Heart right ventricle (tissue), 16 donors: ENCODE measurements around the gene TOX2. TPM values are rescaled to one million over a fixed set of nuclear protein-coding genes. Genes with fewer than 3 reads are reported as not detected.

Experiments
- ATAC-seq, 8 donors: fragments of 200-7000 bp; cut with Tn5 transposase; one replicate each; pipeline ENCODE4 v1.9.1; 2020; ENCODE audit warnings: mild to moderate bottlenecking in 8 of 8, moderate library complexity in 8 of 8, moderate number of reproducible peaks in 1 of 8
- DNase-seq, 2 donors: peaks; one replicate each; pipeline ENCODE4 v3.0.0-alpha.2; 2020
- H3K27ac ChIP-seq, 10 donors: fragments of 200-600 bp; sonication (generic) in 2 of 10; one replicate each; pipeline versions ENCODE4 v1.5.0 to v1.8.0; 2020 to 2022; ENCODE audit warnings: mild to moderate bottlenecking in 3 of 10
- H3K27me3 ChIP-seq, 7 donors: fragments of 200-600 bp; one replicate each; pipeline ENCODE4 v1.8.0; 2021 to 2022; ENCODE audit warnings: mild to moderate bottlenecking in 2 of 7
- H3K36me3 ChIP-seq, 9 donors: fragments of 200-600 bp; sonication (generic) in 1 of 9; one replicate each; pipeline versions ENCODE4 v1.5.0 to v1.8.0; 2020 to 2022; ENCODE audit warnings: mild to moderate bottlenecking in 2 of 9
- H3K4me1 ChIP-seq, 9 donors: fragments of 200-600 bp; sonication (generic) in 1 of 9; one replicate each; pipeline versions ENCODE4 v1.5.0 to v1.8.0; 2020 to 2022; ENCODE audit warnings: mild to moderate bottlenecking in 4 of 9
- H3K4me3 ChIP-seq, 10 donors: fragments of 200-600 bp; sonication (generic) in 2 of 10; one replicate each; pipeline versions ENCODE4 v1.5.0 to v1.8.0; 2020 to 2022; ENCODE audit warnings: mild to moderate bottlenecking in 7 of 10, moderate library complexity in 2 of 10
- H3K9me3 ChIP-seq, 11 donors: fragments of 200-600 bp in 10 of 11; sonication (generic) in 2 of 11; one replicate each; pipeline versions ENCODE4 v1.5.0 to v1.8.0; 2013 to 2022; ENCODE audit warnings: mild to moderate bottlenecking in 2 of 11, control low read depth in 1 of 11, moderate library complexity in 1 of 11
- CTCF ChIP-seq, 9 donors: fragments of 200-600 bp; sonication (generic) in 2 of 9; IDR thresholded peaks; one replicate each; pipeline versions ENCODE4 v1.5.0 to v1.8.0; 2021 to 2022; ENCODE audit warnings: antibody characterized with exemption in 9 of 9, mild to moderate bottlenecking in 5 of 9, moderate library complexity in 1 of 9
- WGBS, 2 donors: extraction: QIAGEN DNeasy Blood & Tissue Kit; methylation state at CpG; one replicate each; pipeline ENCODE4 v1.1.7; 2013; ENCODE audit warnings: inconsistent platforms in 1 of 2; 5-methylcytosine and 5-hydroxymethylcytosine counted together
- intact Hi-C, 10 donors: fragments of 100-400 bp; cut with DNase I; formaldehyde crosslinking; loops; one replicate each; pipeline versions ENCODE4 v1.11.1 to v1.14.2; 2022
- polyA plus RNA-seq, 2 donors: library from polyadenylated mRNA; stranded (reverse); fragments of 200-250 nt; gene quantifications; one replicate each; pipeline ENCODE4 v1.2.3, GENCODE V29; 2013
- total RNA-seq, 10 donors: library from RNA; stranded (reverse); fragmentation: NEBNext Ultra II Directional in 3 of 10; extraction: Animal tissue kit (Norgen Biotek cat#: 25700) in 3 of 10; gene quantifications; one replicate each; pipeline versions ENCODE4 v1.2.1 to v1.2.4, GENCODE V29; 2021 to 2023
- donor health status: Arrhythmogenic right ventricular cardiomyopathy.
- donor health status: ischemic (EF 13 %, LVEDD 7.1; RV severe dilation, severe dysfunction).
- donor health status: healthy with polysubstance abuse.
- donor health status: DM: no; HTN: yes; CAD: no.
- donor health status: DM: no; HTN: no; CAD: no.
- donor health status: ischemic (EF 25% LVEDD 6.9; RV normal size, moderate dysfunction).
- donor health status: ischemic (EF 25% LVEDD 5.7; RV mildly dilated, moderate dysfunction).
- donor health status: healthy.
- donor health status: DM: yes; HTN: yes; CAD: no.
- donor health status: Ischemic cardiomyopathy.
- donor health status: ischemic (EF 35%, LVEDD 5.7; RV mildly dilated, moderate dysfunction).
- donor health status: nonischemic (EF 11% LVEDD 7.7; RV severe dilation, severe dysfunction).
- donor health status: DM: yes; HTN: yes; CAD: no.
- donor health status: PGD.
- donor health status: ischemic (EF 29% LVEDD 5.4; RV normal size, mild dysfunction).
- donor health status: nonischemic (EF 23%, LVEDD 6.1; RV moderate dilation, normal function).

TOX2 gene
- total and polyA plus RNA-seq, 12 donors: 0.25 to 2.0 (median 1.1) TPM

- intact Hi-C loops: no loop called here
- H3K9me3 ChIP-seq: no peaks in the 10 kb centered on the region
- H3K27ac ChIP-seq: no peak overlapping the region
- no peak overlapping the region for H3K4me3 ChIP-seq
- no peak for ATAC-seq
- no peak for TF ChIP-seq CTCF (IDR thresholded peaks at IDR 0.05)
- peaks cover 0 to 25% (median 8%) of the 10 kb centered on the region in 7 donors for H3K27me3 ChIP-seq
- 60 to 75% methylated on average over 9 of the region's 9 CpGs for WGBS, 2 donors
- peaks cover 0 to 69% (median 3%) of the 10 kb centered on the region in 9 donors for H3K4me1 ChIP-seq
- H3K36me3 ChIP-seq: no peaks in the 10 kb centered on the region
- DNase-seq: no peak
These were observed 32.1 kb downstream of the TOX2 start for GRCh38 chr20:43946659-43947315.

- H3K4me3 ChIP-seq: no peak overlapping the region
- no peak for TF ChIP-seq CTCF (IDR thresholded peaks at IDR 0.05)
- no peak for DNase-seq
- 76 to 86% methylated on average over 6 of the region's 6 CpGs for WGBS, 2 donors
- peaks cover 0 to 25% (median 8%) of the 10 kb centered on the region in 7 donors for H3K27me3 ChIP-seq
- peaks cover 0 to 67% (median 3%) of the 10 kb centered on the region in 9 donors for H3K4me1 ChIP-seq
- ATAC-seq: no peak
- intact Hi-C loops: no loop called here
- no peaks in the 10 kb centered on the region for H3K36me3 ChIP-seq
- H3K27ac ChIP-seq: no peak overlapping the region
- no peaks in the 10 kb centered on the region for H3K9me3 ChIP-seq
These were observed 32.7 kb downstream of the TOX2 start for GRCh38 chr20:43947316-43947710.

- peaks cover 0 to 64% (median 0%) of the 10 kb centered on the region in 9 donors for H3K4me1 ChIP-seq
- 79% methylated on average over 8 of the region's 8 CpGs for WGBS, 2 donors
- no peak overlapping the region for H3K4me3 ChIP-seq
- H3K27ac ChIP-seq: no peak overlapping the region
- no peaks in the 10 kb centered on the region for H3K9me3 ChIP-seq
- peaks cover 0 to 25% (median 8%) of the 10 kb centered on the region in 7 donors for H3K27me3 ChIP-seq
- DNase-seq: no peak
- no peak for TF ChIP-seq CTCF (IDR thresholded peaks at IDR 0.05)
- H3K36me3 ChIP-seq: no peaks in the 10 kb centered on the region
- no peak for ATAC-seq
- intact Hi-C loops: no loop called here
These were observed 33.8 kb downstream of the TOX2 start for GRCh38 chr20:43948455-43948854.

- Histone ChIP-seq H3K4me3 (no peak overlapping the region), H3K27ac (no peak overlapping the region), H3K9me3 (no peaks in the 10 kb centered on the region), H3K4me1 (peaks cover 0 to 63% (median 0%) of the 10 kb centered on the region in 9 donors), H3K36me3 (no peaks in the 10 kb centered on the region), H3K27me3 (peaks cover 0 to 25% (median 8%) of the 10 kb centered on the region in 7 donors)
- DNase-seq (no peak), ATAC-seq (no peak)
- WGBS, 2 donors: 94 to 96% methylated on average over 6 of the region's 6 CpGs
- no peak for TF ChIP-seq CTCF (IDR thresholded peaks at IDR 0.05)
- intact Hi-C loops: no loop called here
These were observed 34.6 kb downstream of the TOX2 start for GRCh38 chr20:43949248-43949647.
